Right hindlimb (tissue), 1 donor: ENCODE data around the gene RIPOR2.

Experiments
- DNase-seq: peaks from one replicate; pipeline ENCODE4 v3.0.0-alpha.2; 2018

Gene RIPOR2

DNA sequence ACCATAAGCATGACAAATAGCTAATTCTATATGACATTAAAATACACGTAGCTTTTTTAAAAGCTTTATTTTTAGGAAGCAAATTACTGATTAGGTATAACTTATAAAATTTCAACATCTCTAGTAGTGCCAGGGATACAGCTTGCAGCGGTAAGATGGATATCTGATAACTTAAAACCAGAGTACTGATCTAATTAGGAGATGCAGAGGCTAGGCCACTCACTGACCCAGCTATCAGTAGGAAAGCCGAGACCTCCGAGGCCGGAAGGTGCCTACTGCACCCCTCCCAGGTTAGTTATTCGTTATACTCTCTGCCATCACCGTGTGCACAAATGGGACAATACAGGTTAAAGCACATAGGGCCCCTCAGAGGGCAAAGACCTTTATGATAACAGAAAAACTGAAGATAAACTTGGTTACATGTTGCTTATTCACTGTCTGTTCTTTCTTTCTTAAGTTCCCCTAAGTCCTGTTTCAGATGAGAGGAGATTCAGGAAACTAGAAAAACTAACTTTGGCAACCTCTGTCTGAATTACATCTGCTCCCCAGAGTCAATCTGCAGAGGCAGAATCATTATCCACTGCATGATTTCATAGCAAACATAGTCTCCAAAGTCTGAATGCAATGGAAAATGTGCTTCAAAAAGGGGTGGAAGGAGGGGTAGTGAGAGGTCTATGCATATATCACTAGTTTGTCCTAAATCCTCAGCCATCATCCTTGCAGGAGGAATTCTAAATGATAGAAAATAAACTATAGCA lies 60.8 kb downstream of the RIPOR2 start:
- peak; percentile 42 for DNase-seq

GRCh38 chr6:24874128-24874527 lies 61.6 kb downstream of the RIPOR2 start:
- DNase-seq = no peak

DNA sequence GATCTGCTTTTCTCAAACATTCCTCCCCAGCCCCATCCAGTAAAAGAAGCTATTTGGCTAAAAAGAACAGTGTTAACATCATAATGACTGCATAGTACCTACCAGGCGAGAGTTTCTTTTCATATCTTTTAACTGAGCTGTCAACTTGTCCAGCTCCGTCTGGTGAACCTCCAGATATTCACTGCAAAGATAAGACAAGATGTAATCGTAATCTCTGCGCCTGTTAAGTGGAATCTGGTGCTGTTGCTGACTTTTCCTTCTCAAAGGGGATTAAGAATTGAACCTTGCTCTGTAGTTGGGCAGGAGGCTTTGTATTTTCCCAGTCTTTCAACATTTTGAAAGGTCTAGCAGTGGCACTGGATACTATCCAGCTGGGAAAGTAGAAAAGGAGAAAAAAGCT lies 63.0 kb downstream of the RIPOR2 start:
- no peak for DNase-seq

- DNase-seq = no peak
Observed at GRCh38 chr6:24868765-24869164, 67.0 kb downstream of the RIPOR2 start.

DNA sequence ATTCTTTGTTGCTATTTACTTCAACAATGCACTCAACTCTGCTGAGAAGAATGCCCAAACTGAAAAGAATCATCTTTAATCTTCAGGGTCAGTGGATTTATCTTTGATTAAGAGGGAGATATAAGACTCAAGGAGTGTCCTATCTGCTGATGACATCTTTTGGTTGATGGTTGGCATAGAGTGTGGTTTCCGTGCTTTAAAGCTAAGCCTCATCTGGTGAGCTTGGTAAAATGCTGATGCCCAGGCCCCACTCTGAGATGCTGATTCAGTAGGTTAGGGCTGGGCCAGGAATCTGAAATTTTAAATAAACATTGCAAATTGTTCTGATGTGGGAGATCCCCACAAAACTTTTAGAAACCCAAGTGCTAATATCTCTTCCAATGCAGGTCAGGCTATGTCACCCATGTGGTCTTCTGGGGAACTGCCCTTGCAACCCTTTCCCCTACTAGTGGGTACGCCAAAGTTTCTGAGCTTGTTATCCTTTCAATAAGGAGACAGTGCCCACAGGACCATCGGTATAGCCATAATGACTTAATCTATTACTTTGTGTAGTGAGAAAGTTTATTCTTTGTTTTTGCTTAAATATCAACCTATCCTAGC lies 68.6 kb downstream of the RIPOR2 start:
- no peak for DNase-seq

GRCh38 chr6:24865161-24865560 lies 70.6 kb downstream of the RIPOR2 start:
- DNase-seq = no peak

- DNase-seq = no peak
Observed at GRCh38 chr6:24864343-24864742, 71.4 kb downstream of the RIPOR2 start.

- no peak for DNase-seq
Observed at GRCh38 chr6:24861934-24862333, 73.8 kb downstream of the RIPOR2 start.

DNA sequence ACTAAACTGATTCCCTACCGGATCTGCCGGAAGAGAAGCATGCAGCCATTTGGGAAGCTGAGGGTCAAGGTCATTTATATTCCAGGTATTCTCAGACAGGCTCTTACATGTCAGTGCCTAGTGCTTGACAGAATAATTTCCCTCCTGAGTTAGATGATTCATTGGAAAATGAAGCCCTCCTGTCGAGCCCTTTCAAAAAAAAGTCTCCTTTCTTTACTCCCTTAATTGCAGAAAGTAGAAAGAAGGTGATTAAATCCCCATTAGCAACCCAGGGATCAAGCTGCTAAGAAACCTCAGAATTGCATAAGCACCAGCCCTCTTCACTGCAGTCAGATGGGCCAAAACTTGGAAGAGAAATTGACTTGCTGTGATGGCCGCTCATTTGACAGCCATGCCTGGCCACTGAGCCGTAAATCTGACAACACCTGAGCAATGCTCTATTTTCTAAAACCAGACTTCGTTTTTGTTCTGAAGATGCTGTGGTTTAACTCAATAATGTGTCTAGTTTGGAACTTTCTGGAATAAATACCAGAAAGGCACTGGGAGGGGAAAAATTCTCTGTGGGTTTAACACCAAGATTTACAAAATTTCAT lies 76.1 kb downstream of the RIPOR2 start:
- DNase-seq = no peak

GRCh38 chr6:24859132-24859531 lies 76.6 kb downstream of the RIPOR2 start:
- no peak for DNase-seq

GRCh38 chr6:24858177-24858653 lies 77.5 kb downstream of the RIPOR2 start:
- DNase-seq = no peak

DNA sequence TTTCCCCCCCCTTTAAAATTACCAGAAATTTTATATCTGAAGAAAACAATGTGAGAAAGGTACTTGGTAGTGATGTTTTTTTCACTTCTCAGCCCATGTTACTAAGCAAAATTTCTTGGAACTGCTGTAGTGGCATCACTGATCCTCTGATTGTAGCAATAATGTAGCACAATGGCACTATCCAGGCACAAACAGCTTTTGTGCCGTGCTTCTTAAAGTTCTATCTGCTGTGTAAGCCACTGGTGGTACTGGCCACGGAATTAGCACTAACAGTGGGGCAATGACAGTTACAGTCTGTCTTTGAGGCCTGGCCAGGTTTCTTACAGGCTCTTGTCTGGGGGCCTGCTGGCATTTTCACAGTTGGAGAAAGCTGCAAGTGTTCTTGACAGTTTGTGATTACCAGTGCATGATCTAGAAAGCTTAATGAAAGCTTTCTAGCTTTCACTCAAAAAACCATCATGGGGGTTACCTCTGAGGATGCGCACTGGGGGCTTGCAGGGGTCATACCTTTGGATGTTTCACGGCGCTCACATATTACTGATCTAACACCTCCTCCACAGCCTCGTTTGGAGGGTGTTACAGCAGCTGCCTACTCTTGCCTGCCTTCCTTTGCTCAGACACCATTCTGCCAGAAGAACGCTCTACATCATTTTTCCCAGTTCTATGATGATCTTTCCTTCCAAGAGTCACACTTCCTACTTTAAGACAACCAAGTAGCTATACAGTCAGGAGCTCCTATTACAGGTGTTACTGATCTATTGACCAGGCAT lies 78.7 kb downstream of the RIPOR2 start:
- no peak for DNase-seq

GRCh38 chr6:24856246-24856599 lies 79.5 kb downstream of the RIPOR2 start:
- no peak for DNase-seq

- DNase-seq = peak; percentile 56
Observed at GRCh38 chr6:24855395-24856245, 80.1 kb downstream of the RIPOR2 start.

- DNase-seq = no peak
Observed at GRCh38 chr6:24854077-24854666, 81.6 kb downstream of the RIPOR2 start.

DNA sequence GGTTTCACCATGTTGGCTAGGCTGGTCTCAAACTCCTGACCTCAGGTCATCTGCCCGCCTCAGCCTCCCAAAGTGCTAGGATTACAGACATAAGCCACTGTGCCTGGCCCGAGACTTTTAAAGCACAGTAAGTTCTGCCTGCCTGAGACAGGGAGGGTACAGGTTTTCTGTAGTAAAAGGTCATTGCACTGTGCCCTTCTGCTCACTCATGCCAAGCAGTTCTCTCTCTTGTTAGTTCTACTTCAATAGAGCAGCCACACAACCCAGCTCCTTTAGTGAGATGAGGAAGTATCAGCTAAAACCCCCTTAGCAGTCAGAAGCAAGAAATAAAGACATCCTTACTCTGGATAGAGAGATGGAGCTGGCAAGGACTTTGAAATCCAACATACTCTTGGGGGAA lies 84.7 kb downstream of the RIPOR2 start:
- DNase-seq = no peak

DNA sequence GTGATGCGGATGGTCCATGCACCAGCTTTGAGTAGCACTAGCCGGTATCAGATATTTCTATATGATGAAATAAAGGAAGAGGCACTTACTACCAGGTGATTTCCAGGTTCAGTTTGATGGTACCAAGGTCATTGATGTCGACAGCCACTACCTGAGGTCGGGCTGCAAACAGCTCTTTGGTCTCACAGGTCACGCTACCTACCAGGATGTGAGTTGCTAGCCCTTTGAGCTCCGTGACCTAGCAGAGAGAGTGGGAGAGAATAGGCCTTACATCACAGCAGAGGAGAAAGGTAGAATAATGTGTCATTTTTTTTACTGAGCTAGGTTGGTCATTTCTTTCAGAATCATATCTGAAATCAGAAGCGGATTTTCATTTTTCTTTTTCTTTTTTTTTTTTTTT lies 86.0 kb downstream of the RIPOR2 start:
- DNase-seq = no peak

- no peak for DNase-seq
Observed at GRCh38 chr6:24848461-24848860, 87.3 kb downstream of the RIPOR2 start.

GRCh38 chr6:24847402-24847801 lies 88.4 kb downstream of the RIPOR2 start:
- no peak for DNase-seq

GRCh38 chr6:24845578-24845977 lies 90.2 kb downstream of the RIPOR2 start:
- no peak for DNase-seq

DNA sequence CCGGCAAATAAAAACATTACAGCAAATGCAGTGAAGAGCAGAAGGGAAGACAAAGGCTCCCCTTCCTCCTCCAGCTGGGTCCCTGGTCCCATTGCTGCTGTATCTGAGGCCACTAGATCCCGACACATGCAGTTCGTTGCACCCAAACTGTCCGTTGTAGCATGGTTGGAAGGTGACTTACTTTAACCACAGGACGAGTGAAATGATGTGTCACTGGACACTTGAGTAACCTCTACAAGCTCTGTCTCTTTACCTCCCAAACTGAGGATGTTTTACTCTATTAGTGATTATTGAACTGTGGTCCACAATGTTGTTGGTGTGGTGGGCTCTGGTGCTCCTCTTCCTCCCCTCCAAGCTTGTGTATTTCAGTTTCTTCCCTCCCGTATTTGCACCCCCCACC lies 90.9 kb downstream of the RIPOR2 start:
- DNase-seq = no peak

GRCh38 chr6:24844061-24844460 lies 91.7 kb downstream of the RIPOR2 start:
- no peak for DNase-seq
